Liver (tissue), 9 donors: ENCODE data around the gene NDC1. TPM values are rescaled to one million over a fixed set of nuclear protein-coding genes. Genes with fewer than 3 reads are reported as not detected.

Source experiments
- DNase-seq: peaks from one replicate; pipeline ENCODE4 v3.0.0-alpha.2; 2017; ENCODE audit warnings: low spot score
- H3K27ac ChIP-seq, 2 donors: one replicate each; pipeline ENCODE4 v1.7.0; 2013; ENCODE audit warnings: inconsistent platforms in 2 of 2, low read length in 2 of 2, control low read depth in 1 of 2, low read depth in 1 of 2, mild to moderate bottlenecking in 1 of 2
- H3K27me3 ChIP-seq, 4 donors: one replicate each; pipeline versions ENCODE4 v1.6.1 to v1.7.0; 2013; ENCODE audit warnings: low read length in 3 of 4, inconsistent platforms in 1 of 4, mild to moderate bottlenecking in 1 of 4, moderate library complexity in 1 of 4; ENCODE audit not compliant: control insufficient read depth in 4 of 4, insufficient read depth in 4 of 4
- H3K36me3 ChIP-seq, 4 donors: one replicate each; pipeline versions ENCODE4 v1.6.1 to v1.7.0; 2013; ENCODE audit warnings: low read length in 3 of 4, mild to moderate bottlenecking in 3 of 4, low read depth in 1 of 4, moderate library complexity in 1 of 4; ENCODE audit not compliant: control insufficient read depth in 4 of 4, insufficient read depth in 3 of 4
- H3K4me1 ChIP-seq, 4 donors: one replicate each; pipeline versions ENCODE4 v1.6.1 to v1.7.0; 2013; ENCODE audit warnings: low read length in 3 of 4, mild to moderate bottlenecking in 3 of 4, moderate library complexity in 1 of 4; ENCODE audit not compliant: control insufficient read depth in 4 of 4, insufficient read depth in 4 of 4
- H3K4me3 ChIP-seq, 3 donors: one replicate each; pipeline versions ENCODE4 v1.6.1 to v1.7.0; 2013; ENCODE audit warnings: low read length in 3 of 3, control low read depth in 1 of 3, low read depth in 1 of 3, mild to moderate bottlenecking in 1 of 3
- H3K9ac ChIP-seq, 2 donors: one replicate each; pipeline ENCODE4 v1.7.0; 2013; ENCODE audit warnings: low read length in 2 of 2, mild to moderate bottlenecking in 2 of 2, moderate library complexity in 2 of 2, control low read depth in 1 of 2, low read depth in 1 of 2
- H3K9me3 ChIP-seq, 4 donors: one replicate each; pipeline versions ENCODE4 v1.6.1 to v1.7.0; 2013; ENCODE audit warnings: low read length in 3 of 4; ENCODE audit not compliant: control insufficient read depth in 4 of 4
- EGR1 ChIP-seq, 2 donors: IDR thresholded peaks; 2 replicates each; pipeline ENCODE4 v1.6.1; 2016 to 2018; ENCODE audit warnings: antibody characterized with exemption in 2 of 2, low read depth in 2 of 2
- FOXA1 ChIP-seq: IDR thresholded peaks from 2 replicates; pipeline ENCODE4 v1.6.1; 2016; ENCODE audit warnings: antibody characterized with exemption
- FOXA2 ChIP-seq: IDR thresholded peaks from 2 replicates; pipeline ENCODE4 v1.6.1; 2016; ENCODE audit warnings: antibody characterized with exemption
- GABPA ChIP-seq, 2 donors: IDR thresholded peaks in 1 of 2; conservative IDR thresholded peaks in 1 of 2; 2 replicates each; pipeline ENCODE4 v1.6.1; 2016; ENCODE audit warnings: antibody characterized with exemption in 2 of 2, mild to moderate bottlenecking in 1 of 2, moderate library complexity in 1 of 2
- HNF4A ChIP-seq, 2 donors: conservative IDR thresholded peaks; 2 replicates each; pipeline ENCODE4 v1.6.1; 2016; ENCODE audit warnings: antibody characterized with exemption in 2 of 2, mild to moderate bottlenecking in 2 of 2
- JUND ChIP-seq, 2 donors: IDR thresholded peaks; 2 replicates each; pipeline ENCODE4 v1.6.1; 2016; ENCODE audit warnings: antibody characterized with exemption in 2 of 2
- NR2F2 ChIP-seq: IDR thresholded peaks from 2 replicates; pipeline ENCODE4 v1.6.1; 2016; ENCODE audit warnings: antibody characterized with exemption
- RAD21 ChIP-seq, 2 donors: IDR thresholded peaks; 2 replicates each; pipeline ENCODE4 v1.6.1; 2016; ENCODE audit warnings: antibody characterized with exemption in 2 of 2, mild to moderate bottlenecking in 2 of 2
- RXRA ChIP-seq, 2 donors: IDR thresholded peaks; 2 replicates each; pipeline ENCODE4 v1.6.1; 2017 to 2018; ENCODE audit warnings: antibody characterized with exemption in 2 of 2, mild to moderate bottlenecking in 1 of 2
- SP1 ChIP-seq: IDR thresholded peaks from 2 replicates; pipeline ENCODE4 v1.6.1; 2018; ENCODE audit warnings: antibody characterized with exemption, mild to moderate bottlenecking
- TAF1 ChIP-seq: conservative IDR thresholded peaks from 2 replicates; pipeline ENCODE4 v1.6.1; 2016; ENCODE audit warnings: antibody characterized with exemption, mild to moderate bottlenecking
- YY1 ChIP-seq: IDR thresholded peaks from 2 replicates; pipeline ENCODE4 v1.6.1; 2016; ENCODE audit warnings: antibody characterized with exemption, mild to moderate bottlenecking
- WGBS: extraction: QIAGEN DNeasy Blood & Tissue Kit; methylation state at CpG from one replicate; pipeline ENCODE4 v1.1.7; 2013; 5-methylcytosine and 5-hydroxymethylcytosine counted together
- polyA plus RNA-seq, 2 donors: library from polyadenylated mRNA; stranded (reverse) in 1 of 2; unstranded in 1 of 2; fragments of 200-250 nt in 1 of 2; fragments of >200 nt in 1 of 2; fragmentation: Nextera tagmentation in 1 of 2; extraction: Ambion mirVana in 1 of 2; gene quantifications; one replicate each; pipeline versions ENCODE4 v1.2.1 to v1.2.3, GENCODE V29; 2013 to 2015
- total RNA-seq, 2 donors: library from RNA; depleted of rRNA; stranded (reverse); fragments of >200 nt; gene quantifications; one replicate each; pipeline ENCODE4 v1.2.3, GENCODE V29; 2014
- TF ChIP-seq, protein P1 (sequence below): IDR thresholded peaks from 2 replicates; pipeline ENCODE4 v1.6.1; 2016; ENCODE audit warnings: antibody characterized with exemption, mild to moderate bottlenecking
- TF ChIP-seq, protein P2 (sequence below): fragments of 150-350 bp; IDR thresholded peaks from 2 replicates; pipeline ENCODE4 v1.5.1; 2017; ENCODE audit warnings: improper control_type of control experiment, low read depth, low read length; ENCODE audit not compliant: missing input control
- donor health status: healthy.
- donor health status: healthy.
- donor health status: healthy.
- donor health status: healthy.
- donor health status: healthy.

The NDC1 gene
- total and polyA plus RNA-seq, 4 donors: 2.2 to 17.9 (median 5.8) TPM

DNA sequence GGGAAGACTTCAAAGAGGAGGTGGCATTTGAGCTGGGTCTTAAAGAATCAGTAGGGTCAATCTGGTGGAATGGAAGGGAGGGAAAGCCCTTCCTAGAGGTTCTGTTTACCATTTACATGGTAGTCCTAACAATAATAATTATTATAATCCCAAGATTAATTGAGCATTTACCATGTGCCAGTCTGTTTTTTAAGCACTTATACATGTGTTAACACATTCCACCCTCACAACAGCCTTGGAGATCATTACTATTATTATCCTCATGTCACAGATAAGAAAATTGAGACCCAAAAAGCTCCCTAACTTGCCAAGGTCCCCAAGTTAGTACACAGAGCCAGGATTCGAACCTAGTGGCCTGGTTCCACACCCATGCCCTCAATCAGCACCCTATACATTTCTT, 109.9 kb downstream of the NDC1 start:
- WGBS: 62% methylated on average over 1 of the region's 1 CpG
- Histone ChIP-seq H3K4me3 (no peak overlapping the region), H3K27me3 (no peaks in the 10 kb centered on the region), H3K9me3 (peaks cover 0 to 4% (median 0%) of the 10 kb centered on the region in 4 donors), H3K4me1 (no peaks in the 10 kb centered on the region), H3K27ac (no peak overlapping the region), H3K36me3 (no peaks in the 10 kb centered on the region), H3K9ac (no peak overlapping the region)
- DNase-seq: no peak
- no peak for TF ChIP-seq HNF4A (conservative IDR thresholded peaks at IDR 0.05)

DNA sequence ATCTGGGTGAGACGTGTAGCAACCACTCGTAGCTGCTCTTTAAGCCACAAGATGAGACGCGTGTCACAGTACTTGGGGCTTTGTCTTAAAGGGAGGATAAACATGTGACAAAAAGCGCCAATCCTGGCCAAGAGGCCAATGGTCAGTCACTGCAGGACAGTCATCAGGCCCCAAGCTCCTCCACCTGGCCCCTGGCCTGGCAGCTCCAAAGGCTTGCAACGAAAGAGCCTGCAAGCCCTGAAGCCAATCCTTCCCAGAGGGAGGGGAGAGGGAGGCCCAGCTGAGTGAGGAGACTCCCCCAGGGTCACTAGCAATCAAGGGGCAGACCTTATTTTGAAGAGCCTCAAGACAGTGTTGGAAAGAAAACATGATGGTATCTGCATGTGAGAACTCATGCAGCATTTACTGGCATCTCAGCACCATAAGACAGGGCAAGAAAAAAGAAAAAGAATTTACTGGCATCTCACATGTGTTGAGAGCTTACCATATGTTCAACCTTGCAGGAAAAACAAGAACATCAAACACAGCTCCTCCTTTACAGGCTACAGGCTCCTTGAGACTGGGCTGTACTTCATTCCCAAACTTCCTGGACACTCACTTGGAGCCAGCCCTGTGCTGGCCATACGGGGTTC, 110.5 kb downstream of the NDC1 start:
- Histone ChIP-seq H3K4me3 (no peak overlapping the region), H3K9me3 (peaks cover 0 to 4% (median 0%) of the 10 kb centered on the region in 4 donors), H3K27ac (no peak overlapping the region), H3K9ac (no peak overlapping the region), H3K4me1 (no peaks in the 10 kb centered on the region), H3K36me3 (no peaks in the 10 kb centered on the region), H3K27me3 (no peaks in the 10 kb centered on the region)
- WGBS: 91% methylated on average over 7 of the region's 7 CpGs
- TF ChIP-seq EGR1 (IDR thresholded peaks at IDR 0.05; ENCODE audit: low read depth in 2 of 2) (no peak), FOXA1 (no peak), NR2F2 (no peak), HNF4A (conservative IDR thresholded peaks at IDR 0.05) (no peak), TAF1 (no peak), RXRA (IDR thresholded peaks at IDR 0.05) (no peak)
- no peak for DNase-seq

DNA sequence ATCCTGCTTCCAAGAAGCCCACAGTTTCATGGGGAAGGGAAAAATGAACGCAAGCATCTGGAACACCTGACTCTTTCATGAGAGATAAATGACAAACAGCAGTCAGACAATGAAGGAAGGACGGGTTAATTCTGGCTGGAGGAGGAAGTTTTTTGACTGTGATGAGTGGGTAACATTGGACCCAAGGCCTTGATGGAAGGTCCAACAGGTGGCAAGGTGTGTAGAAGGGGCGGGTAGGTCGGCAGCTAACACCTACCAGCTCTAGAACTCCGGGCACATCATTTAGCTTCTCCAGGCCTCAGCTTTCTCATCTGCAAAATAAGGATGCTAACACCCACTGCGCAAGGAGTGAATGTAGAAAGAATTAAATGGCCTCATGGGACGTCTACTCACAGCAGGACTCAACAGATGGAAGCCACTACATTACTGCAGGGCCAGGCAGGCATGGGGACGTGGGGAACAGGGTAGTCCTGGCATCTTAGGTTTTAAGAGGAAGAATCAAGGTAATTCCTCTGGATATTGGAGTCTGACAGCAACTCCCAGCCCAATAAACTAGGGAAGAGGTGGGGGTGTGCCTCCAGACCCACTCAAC, 112.0 kb downstream of the NDC1 start:
- Histone ChIP-seq H3K9ac (no peak overlapping the region), H3K4me3 (no peak overlapping the region), H3K36me3 (no peaks in the 10 kb centered on the region), H3K27me3 (no peaks in the 10 kb centered on the region), H3K9me3 (peaks cover 0 to 4% (median 0%) of the 10 kb centered on the region in 4 donors), H3K4me1 (no peaks in the 10 kb centered on the region), H3K27ac (no peak overlapping the region)
- WGBS: 88% methylated on average over 8 of the region's 8 CpGs
- no peak for DNase-seq
- TF ChIP-seq, protein P1, sequence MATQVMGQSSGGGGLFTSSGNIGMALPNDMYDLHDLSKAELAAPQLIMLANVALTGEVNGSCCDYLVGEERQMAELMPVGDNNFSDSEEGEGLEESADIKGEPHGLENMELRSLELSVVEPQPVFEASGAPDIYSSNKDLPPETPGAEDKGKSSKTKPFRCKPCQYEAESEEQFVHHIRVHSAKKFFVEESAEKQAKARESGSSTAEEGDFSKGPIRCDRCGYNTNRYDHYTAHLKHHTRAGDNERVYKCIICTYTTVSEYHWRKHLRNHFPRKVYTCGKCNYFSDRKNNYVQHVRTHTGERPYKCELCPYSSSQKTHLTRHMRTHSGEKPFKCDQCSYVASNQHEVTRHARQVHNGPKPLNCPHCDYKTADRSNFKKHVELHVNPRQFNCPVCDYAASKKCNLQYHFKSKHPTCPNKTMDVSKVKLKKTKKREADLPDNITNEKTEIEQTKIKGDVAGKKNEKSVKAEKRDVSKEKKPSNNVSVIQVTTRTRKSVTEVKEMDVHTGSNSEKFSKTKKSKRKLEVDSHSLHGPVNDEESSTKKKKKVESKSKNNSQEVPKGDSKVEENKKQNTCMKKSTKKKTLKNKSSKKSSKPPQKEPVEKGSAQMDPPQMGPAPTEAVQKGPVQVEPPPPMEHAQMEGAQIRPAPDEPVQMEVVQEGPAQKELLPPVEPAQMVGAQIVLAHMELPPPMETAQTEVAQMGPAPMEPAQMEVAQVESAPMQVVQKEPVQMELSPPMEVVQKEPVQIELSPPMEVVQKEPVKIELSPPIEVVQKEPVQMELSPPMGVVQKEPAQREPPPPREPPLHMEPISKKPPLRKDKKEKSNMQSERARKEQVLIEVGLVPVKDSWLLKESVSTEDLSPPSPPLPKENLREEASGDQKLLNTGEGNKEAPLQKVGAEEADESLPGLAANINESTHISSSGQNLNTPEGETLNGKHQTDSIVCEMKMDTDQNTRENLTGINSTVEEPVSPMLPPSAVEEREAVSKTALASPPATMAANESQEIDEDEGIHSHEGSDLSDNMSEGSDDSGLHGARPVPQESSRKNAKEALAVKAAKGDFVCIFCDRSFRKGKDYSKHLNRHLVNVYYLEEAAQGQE: no peak
- TF ChIP-seq FOXA2: no peak
- no peak for TF ChIP-seq RXRA (IDR thresholded peaks at IDR 0.05)
- no peak for TF ChIP-seq NR2F2
- TF ChIP-seq YY1: no peak
- TF ChIP-seq FOXA1: no peak
- TF ChIP-seq, protein P2, sequence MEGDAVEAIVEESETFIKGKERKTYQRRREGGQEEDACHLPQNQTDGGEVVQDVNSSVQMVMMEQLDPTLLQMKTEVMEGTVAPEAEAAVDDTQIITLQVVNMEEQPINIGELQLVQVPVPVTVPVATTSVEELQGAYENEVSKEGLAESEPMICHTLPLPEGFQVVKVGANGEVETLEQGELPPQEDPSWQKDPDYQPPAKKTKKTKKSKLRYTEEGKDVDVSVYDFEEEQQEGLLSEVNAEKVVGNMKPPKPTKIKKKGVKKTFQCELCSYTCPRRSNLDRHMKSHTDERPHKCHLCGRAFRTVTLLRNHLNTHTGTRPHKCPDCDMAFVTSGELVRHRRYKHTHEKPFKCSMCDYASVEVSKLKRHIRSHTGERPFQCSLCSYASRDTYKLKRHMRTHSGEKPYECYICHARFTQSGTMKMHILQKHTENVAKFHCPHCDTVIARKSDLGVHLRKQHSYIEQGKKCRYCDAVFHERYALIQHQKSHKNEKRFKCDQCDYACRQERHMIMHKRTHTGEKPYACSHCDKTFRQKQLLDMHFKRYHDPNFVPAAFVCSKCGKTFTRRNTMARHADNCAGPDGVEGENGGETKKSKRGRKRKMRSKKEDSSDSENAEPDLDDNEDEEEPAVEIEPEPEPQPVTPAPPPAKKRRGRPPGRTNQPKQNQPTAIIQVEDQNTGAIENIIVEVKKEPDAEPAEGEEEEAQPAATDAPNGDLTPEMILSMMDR: no peak
- TF ChIP-seq EGR1 (IDR thresholded peaks at IDR 0.05; ENCODE audit: low read depth in 2 of 2): no peak
- TF ChIP-seq SP1: no peak
- TF ChIP-seq GABPA (IDR thresholded peaks at IDR 0.05 in 1 of 2, conservative IDR thresholded peaks at IDR 0.05 in 1 of 2): no peak
- no peak for TF ChIP-seq JUND (IDR thresholded peaks at IDR 0.05)
- no peak for TF ChIP-seq RAD21 (IDR thresholded peaks at IDR 0.05)
